GM08714 (cell line): ENCODE measurements around the gene UFD1.

Source experiments
- H3K4me3 ChIP-seq: fragments of 200-500 bp; sonication (Bioruptor generic); 2 replicates; pipeline ENCODE4 v1.5.1; 2014; ENCODE audit warnings: mild to moderate bottlenecking, low read length, inconsistent platforms
- ZNF274 ChIP-seq: IDR thresholded peaks from 2 replicates; pipeline ENCODE4 v1.6.1; 2012; ENCODE audit warnings: mild to moderate bottlenecking, low read depth, low read length

UFD1 gene

DNA sequence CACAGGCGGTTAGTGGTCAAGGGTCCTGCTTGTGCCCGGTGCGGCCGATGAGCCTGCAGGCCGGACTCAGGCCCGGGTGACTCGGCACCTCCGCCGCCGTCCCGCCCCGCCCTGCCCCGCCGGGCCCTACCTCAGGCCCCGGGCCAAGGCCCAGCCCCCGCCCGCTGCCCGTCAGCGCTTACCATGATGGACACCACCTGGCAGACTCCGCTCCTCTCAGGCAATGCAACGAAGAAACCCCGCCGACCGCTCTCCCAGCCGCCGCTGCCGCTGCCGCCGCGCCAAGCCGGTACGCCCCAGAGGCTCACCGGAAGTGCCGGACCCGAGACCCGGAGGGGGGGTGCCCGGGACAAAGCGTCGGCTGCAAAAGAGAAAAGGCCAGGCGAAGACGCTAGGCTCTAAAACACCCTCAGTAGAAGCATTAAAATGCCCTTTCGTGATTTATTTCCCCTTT is at the start of gene UFD1:
Gene UFD1, minus strand, starts transcription at position 293 of the 454 bp plus-strand sequence. Its CDS starts 108 bp downstream, at position 185.
- TF ChIP-seq ZNF274, result no peak
- peak within 1 kb of the TSS; percentile 79 for H3K4me3 ChIP-seq

GRCh38 chr22:19527861-19528417 is 48.9 kb upstream of the UFD1 start:
- no peak for TF ChIP-seq ZNF274
- no peak overlapping the region for H3K4me3 ChIP-seq

DNA sequence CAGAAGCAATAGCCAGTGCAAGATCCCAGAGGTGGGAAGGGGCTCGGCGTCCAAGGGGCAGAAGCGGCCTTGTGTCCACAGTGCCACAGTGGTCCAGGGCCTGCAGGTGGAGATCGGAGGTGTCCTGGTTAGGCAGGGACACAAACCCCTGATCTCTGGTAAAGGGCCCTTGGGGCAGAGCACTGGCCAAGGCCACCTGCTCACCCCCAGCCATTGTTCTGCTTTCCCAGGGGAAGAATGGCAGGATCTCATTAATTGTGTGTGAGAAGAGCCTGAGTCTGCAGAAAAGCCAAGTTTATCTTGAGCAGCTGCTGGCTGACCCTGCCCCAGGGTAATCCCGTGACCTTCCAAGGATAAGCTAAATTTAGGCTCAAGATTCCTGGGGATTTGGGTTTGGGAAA is 48.3 kb upstream of the UFD1 start:
- H3K4me3 ChIP-seq, result no peak overlapping the region
- no peak for TF ChIP-seq ZNF274

GRCh38 chr22:19526702-19527111 is 47.7 kb upstream of the UFD1 start:
- no peak overlapping the region for H3K4me3 ChIP-seq
- TF ChIP-seq ZNF274, result no peak

GRCh38 chr22:19526076-19526701 is 47.2 kb upstream of the UFD1 start:
- no peak for TF ChIP-seq ZNF274
- H3K4me3 ChIP-seq, result no peak overlapping the region

DNA sequence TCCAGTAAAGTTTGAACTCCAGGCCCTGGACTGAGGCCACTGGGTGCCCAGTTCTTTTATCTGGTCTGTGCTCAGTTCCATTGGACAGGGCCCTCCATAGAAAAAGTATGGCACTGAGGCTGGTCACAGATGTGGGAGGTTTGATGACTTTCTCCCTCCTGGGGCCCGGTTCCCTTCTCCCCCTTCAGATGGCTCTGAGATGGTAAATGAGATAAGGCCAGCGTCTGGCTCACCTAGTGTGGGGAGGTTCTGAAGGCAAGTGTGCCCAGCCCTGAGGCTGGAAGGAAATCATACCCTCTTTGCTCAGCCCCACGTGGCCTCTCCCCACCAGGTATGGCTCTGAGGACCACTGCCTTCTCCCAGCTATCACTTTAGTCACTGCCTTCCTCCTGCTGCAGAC is 46.7 kb upstream of the UFD1 start:
- no peak for TF ChIP-seq ZNF274
- no peak overlapping the region for H3K4me3 ChIP-seq

DNA sequence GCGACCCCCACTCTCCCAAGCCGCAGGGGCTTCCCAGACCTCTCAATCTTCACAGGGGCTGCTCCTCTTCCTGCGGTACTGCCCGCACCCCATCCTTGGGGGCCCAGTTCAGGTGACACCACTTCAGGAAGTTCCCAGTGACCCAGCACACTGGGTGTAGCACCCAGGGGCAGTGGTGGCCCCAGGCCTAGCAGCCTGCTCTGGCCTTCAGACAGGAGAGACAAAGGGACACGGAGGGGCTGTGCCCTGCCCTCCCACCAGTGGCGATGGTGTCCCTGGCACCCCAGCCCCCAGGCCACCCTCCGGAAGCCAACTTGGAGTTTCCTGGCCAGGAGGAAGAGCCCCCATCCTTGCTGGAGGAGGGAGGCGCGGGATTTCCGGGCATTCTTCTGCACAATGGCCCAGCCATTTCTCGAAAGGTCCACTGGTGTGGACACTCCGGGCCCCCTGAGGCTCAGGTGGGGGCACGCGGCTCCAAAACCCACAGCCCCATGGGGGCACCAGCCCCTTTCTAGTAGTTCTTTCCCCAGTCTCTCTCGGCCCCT is 46.2 kb upstream of the UFD1 start:
- no peak overlapping the region for H3K4me3 ChIP-seq
- no peak for TF ChIP-seq ZNF274

GRCh38 chr22:19524170-19525115 is 45.5 kb upstream of the UFD1 start, which contains the start of gene CLDN5:
Gene CLDN5, minus strand, starts transcription at chr22:19524410. Its CDS starts 155 bp downstream, at chr22:19524255.
- TF ChIP-seq ZNF274, result no peak
- no peak within 1 kb of the TSS for H3K4me3 ChIP-seq

- TF ChIP-seq ZNF274, result no peak
- H3K4me3 ChIP-seq, result no peak overlapping the region
Observed at GRCh38 chr22:19523240-19524169, 44.5 kb upstream of the UFD1 start.

- H3K4me3 ChIP-seq, result no peak overlapping the region
- TF ChIP-seq ZNF274, result no peak
Observed at GRCh38 chr22:19522881-19523239, 43.9 kb upstream of the UFD1 start.

GRCh38 chr22:19522190-19522880 is 43.3 kb upstream of the UFD1 start:
- no peak for TF ChIP-seq ZNF274
- no peak overlapping the region for H3K4me3 ChIP-seq

- H3K4me3 ChIP-seq, result no peak overlapping the region
- TF ChIP-seq ZNF274, result no peak
Observed at GRCh38 chr22:19520566-19521305, 41.7 kb upstream of the UFD1 start.

DNA sequence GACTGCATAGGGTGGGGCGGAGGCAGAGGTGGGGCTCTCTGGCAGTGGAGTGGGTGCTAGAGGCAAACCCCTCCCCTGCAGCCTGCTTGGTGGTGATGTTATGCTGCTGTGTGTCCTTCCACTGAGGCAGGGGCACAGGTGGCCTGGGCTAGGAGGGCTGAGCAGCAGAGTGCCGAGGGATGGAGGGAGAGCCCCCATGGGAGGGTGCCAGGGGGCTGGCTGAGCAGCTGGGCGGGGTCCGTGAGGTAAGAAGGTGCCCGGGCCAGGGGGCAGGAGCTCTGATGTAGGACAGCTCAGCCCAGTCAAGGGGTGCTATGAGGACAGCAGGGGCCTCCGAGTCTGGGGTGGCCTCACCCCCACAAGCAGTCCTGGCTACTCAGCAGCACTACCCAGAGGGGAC is 41.0 kb upstream of the UFD1 start:
- H3K4me3 ChIP-seq, result no peak overlapping the region
- no peak for TF ChIP-seq ZNF274
